ENCODE measurements around the gene WDR4. TPM values are rescaled to one million over a fixed set of nuclear protein-coding genes. Genes with fewer than 3 reads are reported as not detected.
"Not testable (repeated sequence)": the region's sequence is repeated elsewhere in the genome, so short reads cannot be mapped to it uniquely, and the experiment has no call there.

The WDR4 gene
- total RNA-seq, 1 experiment from 2014 or later: 11.3 TPM

DNA sequence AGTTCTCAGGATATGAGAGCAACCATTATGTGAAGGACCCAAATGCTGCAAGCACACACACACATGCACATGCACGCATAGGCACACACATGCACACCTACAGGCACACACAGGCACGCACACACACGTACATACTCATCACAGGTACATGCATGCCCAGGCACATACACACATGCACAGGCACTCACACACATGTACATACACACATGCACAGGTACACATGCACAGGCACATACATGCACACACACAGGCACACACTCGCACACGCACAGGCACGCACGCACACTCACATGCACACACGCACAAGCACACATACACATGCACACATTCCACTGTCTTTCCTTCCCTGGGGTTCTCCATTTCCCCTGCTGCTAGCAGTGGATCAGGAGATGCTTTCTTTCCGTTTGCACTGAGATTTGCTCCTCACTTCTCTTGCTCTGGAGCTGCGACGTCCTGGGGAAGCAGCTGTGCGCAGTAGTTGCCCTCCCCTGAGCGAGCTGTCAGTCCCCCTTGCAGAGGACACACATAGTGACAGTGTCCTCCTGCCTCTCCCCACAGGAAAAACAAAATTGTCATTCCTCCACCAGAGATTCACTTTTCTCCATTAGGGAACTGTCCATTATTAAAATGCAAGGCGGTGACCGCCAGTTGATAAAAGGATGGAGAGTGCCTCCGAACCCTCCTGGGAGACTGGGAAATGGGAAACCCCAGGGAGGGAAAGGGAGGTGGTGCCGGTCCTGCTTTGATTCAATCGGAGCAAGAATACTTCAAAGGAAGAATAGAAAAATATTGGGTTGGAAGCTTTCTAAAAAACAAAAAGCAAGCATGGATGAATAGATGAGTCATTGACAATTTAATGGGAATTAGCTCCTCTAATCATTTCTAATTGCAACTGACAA lies 69.5 kb downstream of the WDR4 start:
- DNase-seq (ENCODE audit: low read depth, low spot score): no peak
- in situ Hi-C loops (cut with HindIII; ENCODE audit: low pct_unique_long_range_greater_than_20kb, low sequenced_read_pairs): no loop called here

GRCh38 chr21:42809171-42809570 lies 70.2 kb downstream of the WDR4 start:
- in situ Hi-C loops (cut with HindIII; ENCODE audit: low pct_unique_long_range_greater_than_20kb, low sequenced_read_pairs): no loop called here
- DNase-seq (ENCODE audit: low read depth, low spot score): no peak

GRCh38 chr21:42807938-42808613 lies 71.3 kb downstream of the WDR4 start:
- in situ Hi-C loops (cut with HindIII; ENCODE audit: low pct_unique_long_range_greater_than_20kb, low sequenced_read_pairs): no loop called here
- DNase-seq (ENCODE audit: low read depth, low spot score): no peak

GRCh38 chr21:42807293-42807895 lies 71.9 kb downstream of the WDR4 start:
- in situ Hi-C loops (cut with HindIII; ENCODE audit: low pct_unique_long_range_greater_than_20kb, low sequenced_read_pairs); DNase-seq (ENCODE audit: low read depth, low spot score): not testable (repeated sequence)

GRCh38 chr21:42806509-42807140 lies 72.7 kb downstream of the WDR4 start:
- in situ Hi-C loops (cut with HindIII; ENCODE audit: low pct_unique_long_range_greater_than_20kb, low sequenced_read_pairs): no loop called here
- DNase-seq (ENCODE audit: low read depth, low spot score): no peak

- in situ Hi-C loops (cut with HindIII; ENCODE audit: low pct_unique_long_range_greater_than_20kb, low sequenced_read_pairs); DNase-seq (ENCODE audit: low read depth, low spot score): not testable (repeated sequence)
Measured at GRCh38 chr21:42801616-42802015, 77.7 kb downstream of the WDR4 start.

- no peak for DNase-seq (ENCODE audit: low read depth, low spot score)
- in situ Hi-C loops (cut with HindIII; ENCODE audit: low pct_unique_long_range_greater_than_20kb, low sequenced_read_pairs): no loop called here
Measured at GRCh38 chr21:42799948-42800347, 79.4 kb downstream of the WDR4 start.

GRCh38 chr21:42799516-42799915 lies 79.8 kb downstream of the WDR4 start:
- DNase-seq (ENCODE audit: low read depth, low spot score): no peak
- in situ Hi-C loops (cut with HindIII; ENCODE audit: low pct_unique_long_range_greater_than_20kb, low sequenced_read_pairs): no loop called here

Other genes starting within 250 kb of the WDR4 start
- gene PDE9A, start 225.9 kb downstream of the WDR4 start, total RNA-seq (2014; rRNA removed; shearing (Covaris generic)): 2.9 and 3.1 TPM in 2 replicates
- gene NDUFV3, start 13.8 kb upstream of the WDR4 start, total RNA-seq (2014; rRNA removed; shearing (Covaris generic)): 44.5 and 45.8 TPM in 2 replicates
- not detected in 2 replicates for gene ERVH48-1, start 46.1 kb upstream of the WDR4 start, total RNA-seq (2014; rRNA removed; shearing (Covaris generic))
- gene PKNOX1, start 95.0 kb upstream of the WDR4 start, total RNA-seq (2014; rRNA removed; shearing (Covaris generic)): 18.5 and 21.2 TPM in 2 replicates
- 28.4 and 30.3 TPM in 2 replicates for gene CBS, start 196.3 kb upstream of the WDR4 start, total RNA-seq (2014; rRNA removed; shearing (Covaris generic))
- gene U2AF1, start 228.0 kb upstream of the WDR4 start, total RNA-seq (2014; rRNA removed; shearing (Covaris generic)): 26.7 and 27.1 TPM in 2 replicates

Data from SK-MEL-5 (cell line).